GM19023 (cell line): ENCODE measurements around the gene XAGE1A.
"Not testable (repeated sequence)": the region's sequence is repeated elsewhere in the genome, so short reads cannot be mapped to it uniquely, and the experiment has no call there.

Experiments used
- ATAC-seq: cut with Tn5 transposase; IDR thresholded peaks from one replicate; pipeline ENCODE4 v1.9.1; 2021; ENCODE audit warnings: mild to moderate bottlenecking, moderate library complexity; ENCODE audit not compliant: unreplicated experiment

Gene XAGE1A, protein sequence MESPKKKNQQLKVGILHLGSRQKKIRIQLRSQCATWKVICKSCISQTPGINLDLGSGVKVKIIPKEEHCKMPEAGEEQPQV

GRCh38 chrX:52495545-52496418 lies at the start of gene XAGE1A:
TSS of gene XAGE1A (plus strand) at chrX:52495808. CDS start at chrX:52497362, 1,554 bp downstream.
- ATAC-seq: not testable (repeated sequence)

- not testable (repeated sequence) for ATAC-seq
Measured at GRCh38 chrX:52452031-52452430, 43.6 kb upstream of the XAGE1A start.

DNA sequence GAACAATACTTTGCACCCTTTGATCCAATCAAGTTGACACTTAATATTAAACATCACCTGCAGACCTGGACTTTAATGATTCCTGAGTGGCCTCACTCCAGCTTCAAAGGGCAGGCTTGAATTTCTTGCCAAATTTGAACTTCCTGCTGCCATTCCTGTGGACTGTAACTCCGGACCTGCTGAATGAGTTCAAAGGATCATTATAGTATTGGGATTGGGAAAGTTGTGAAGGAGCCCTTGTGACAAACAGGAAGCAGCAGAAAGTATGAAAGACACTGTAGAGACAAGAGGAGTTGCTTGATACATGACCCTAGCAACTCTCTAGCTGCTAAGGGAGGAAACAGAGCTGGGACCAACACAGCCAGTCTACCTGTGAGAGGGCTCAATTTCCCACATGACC lies 24.3 kb upstream of the XAGE1A start:
- not testable (repeated sequence) for ATAC-seq

GRCh38 chrX:52496419-52496772 lies 788 bp downstream of the XAGE1A start:
- ATAC-seq: not testable (repeated sequence)

DNA sequence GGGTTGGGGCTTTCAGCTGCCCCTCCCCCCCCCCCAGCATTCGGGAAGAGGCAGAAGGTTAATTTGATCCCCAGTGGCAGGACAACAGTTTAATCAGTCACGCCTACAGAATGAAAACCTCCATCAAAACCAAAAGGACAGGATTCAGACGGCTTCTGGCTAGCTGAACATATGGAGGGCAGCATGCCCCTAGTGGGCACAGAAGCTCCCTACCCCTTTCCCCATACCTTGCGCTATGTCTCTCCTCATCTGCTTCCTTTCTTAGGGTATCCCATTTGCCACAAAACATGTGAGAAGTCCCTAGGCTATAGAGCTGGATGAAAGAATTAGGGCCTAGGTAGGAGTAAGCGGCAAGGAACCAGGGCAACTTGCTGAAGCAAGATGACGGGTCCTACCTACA lies 5.8 kb downstream of the XAGE1A start:
- not testable (repeated sequence) for ATAC-seq

- ATAC-seq: no peak
Measured at GRCh38 chrX:52504551-52504950, 8.9 kb downstream of the XAGE1A start.

DNA sequence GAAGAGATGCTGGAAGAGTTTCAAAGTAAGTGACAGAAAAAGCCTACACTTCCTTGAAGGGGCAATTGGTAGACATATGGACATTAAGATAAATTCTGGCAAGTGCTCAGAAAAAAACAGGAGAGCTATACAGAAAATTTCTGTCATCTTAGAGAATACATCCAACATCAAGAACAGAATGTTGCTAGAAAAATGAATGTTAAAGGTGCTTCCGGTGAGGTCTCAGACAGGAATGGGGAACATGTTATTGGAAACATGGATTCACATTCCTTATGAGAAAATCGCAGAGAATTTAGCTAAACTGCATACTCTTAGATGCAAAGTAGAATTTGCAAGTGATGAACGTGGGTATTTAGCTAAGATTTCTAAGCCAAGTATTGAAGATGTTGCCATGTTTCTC lies 11.7 kb downstream of the XAGE1A start:
- ATAC-seq: no peak

- no peak for ATAC-seq
Measured at GRCh38 chrX:52509916-52510315, 14.3 kb downstream of the XAGE1A start.

- ATAC-seq: not testable (repeated sequence)
Measured at GRCh38 chrX:52511126-52511525, 15.5 kb downstream of the XAGE1A start.

- not testable (repeated sequence) for ATAC-seq
Measured at GRCh38 chrX:52516110-52516986, 20.7 kb downstream of the XAGE1A start.

DNA sequence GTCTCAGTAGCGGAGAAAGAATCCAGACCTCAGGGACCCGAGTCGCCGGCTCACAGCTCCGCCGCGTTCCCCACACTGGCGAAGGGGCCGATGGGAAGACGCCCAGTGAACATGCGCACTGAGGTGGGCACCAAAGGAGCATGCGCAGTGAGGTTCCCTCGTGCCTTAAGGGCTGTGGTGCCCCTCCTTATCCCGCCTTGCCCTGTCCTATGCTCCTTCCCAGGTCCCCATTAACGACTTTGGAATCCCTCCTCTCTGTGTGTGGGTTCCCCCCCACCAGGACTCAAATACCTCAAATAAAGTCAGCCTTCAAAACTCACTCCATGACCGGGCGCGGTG lies 21.3 kb downstream of the XAGE1A start, which contains the start of gene XAGE1B:
Gene XAGE1B (minus strand): TSS at position 77 of the 339 bp plus-strand sequence. CDS start 1,536 bp downstream, outside the sequence.
- ATAC-seq: not testable (repeated sequence)

DNA sequence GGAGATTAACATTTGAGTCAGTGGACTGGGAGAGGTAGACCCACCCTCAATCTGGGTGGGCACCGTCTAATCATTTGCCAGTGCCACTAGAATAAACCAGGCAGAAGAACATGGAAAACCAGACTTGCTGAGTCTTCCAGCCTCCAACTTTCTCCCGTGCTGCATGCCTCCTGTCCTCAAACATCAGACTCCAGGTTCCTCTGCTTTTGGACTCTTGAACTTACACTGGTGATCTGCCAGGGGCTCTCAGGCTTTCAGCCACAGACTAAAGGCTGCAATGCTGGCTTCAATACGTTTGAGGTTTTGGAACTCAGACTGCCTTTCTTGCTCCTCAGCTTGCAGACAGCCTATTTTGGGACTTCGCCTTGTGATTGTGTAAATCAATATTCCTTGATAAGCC lies 45.4 kb downstream of the XAGE1A start:
- ATAC-seq: not testable (repeated sequence)

DNA sequence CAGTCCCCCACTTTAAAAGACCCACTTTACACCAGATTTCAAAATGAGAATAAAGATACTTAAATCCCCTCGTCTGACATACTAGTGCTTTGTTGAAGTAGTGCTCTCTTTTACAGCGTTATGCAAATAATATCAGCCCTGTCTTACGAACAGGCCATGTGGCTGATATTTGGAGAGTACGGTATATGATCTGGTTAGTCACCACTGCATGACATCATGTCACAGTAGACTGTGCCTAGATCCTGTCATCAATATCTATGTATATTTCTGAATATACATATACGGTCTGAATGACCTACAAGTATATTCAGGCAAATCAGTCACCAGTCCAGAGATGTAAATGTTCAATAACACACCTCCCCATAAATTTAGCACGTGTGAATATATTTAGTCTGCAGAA lies 46.7 kb downstream of the XAGE1A start:
- no peak for ATAC-seq

GRCh38 chrX:52544147-52544840 lies 48.7 kb downstream of the XAGE1A start:
- no peak for ATAC-seq

DNA sequence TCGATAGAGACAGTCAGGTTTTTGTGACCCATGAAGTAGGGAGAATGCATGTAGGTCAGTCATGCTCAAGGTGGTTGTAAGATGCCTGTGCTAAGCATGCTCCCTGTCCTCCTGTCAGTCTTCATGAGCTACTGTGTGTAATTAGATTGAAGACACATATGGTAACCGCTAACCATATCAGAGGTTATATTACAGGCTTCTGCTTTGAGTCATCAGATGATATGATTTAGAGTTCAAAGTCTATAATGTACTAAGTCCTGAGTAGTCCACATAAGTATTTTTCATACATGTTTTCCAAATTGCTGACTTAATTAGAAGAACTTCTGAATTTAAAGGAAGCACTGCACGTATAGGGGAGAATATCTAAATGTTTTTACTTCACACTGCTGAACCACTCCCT lies 53.2 kb downstream of the XAGE1A start:
- ATAC-seq: not testable (repeated sequence)
